ENCODE results near the gene RIMBP2.

The RIMBP2 gene

DNA sequence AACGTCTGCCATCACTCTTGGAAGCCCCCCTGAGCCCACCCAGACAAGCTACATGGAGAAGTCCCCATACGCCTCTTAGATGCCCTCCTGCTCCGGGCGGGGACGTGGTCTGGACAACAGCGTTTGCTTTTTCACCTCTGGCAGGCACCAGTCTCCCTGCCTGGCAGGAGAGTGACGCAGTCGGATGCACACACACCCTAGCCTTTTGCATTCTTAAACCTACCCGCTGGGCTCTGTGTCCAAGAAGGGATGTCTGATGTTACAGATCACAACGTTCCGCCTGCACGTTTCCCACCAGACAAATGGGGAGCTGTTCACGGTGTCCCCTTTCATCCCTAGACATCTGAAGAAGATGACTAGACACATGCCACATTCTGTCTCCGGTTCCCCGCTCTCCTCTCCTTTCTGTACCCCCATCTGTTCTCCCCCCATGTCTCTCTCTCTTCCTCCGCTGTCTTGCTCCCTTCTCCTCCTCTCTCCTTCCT is 100.2 kb downstream of the RIMBP2 start:
- ChIA-PET POLR2A (no interaction called here), CTCF (interaction anchor here (0.5 kb wide), 1 partner anchor 1555 kb away, joined by 6 read pairs; no protein-coding TSS in a partner anchor)
- Histone ChIP-seq H3K9me3 (ENCODE audit: control insufficient read depth, insufficient read depth, low read depth, low read length) (no peaks in the 10 kb centered on the region), H3K4me3 (ENCODE audit: low read depth, low read length) (no peak overlapping the region), H3K27ac (ENCODE audit: extremely low read depth, low read depth, low read length) (no peak overlapping the region), H3K4me1 (ENCODE audit: control insufficient read depth, insufficient read depth, low read length) (no peaks in the 10 kb centered on the region), H3K36me3 (ENCODE audit: control insufficient read depth in 2 of 2, insufficient read depth in 1 of 2, low read length in 2 of 2) (no peaks in the 10 kb centered on the region)
- TF ChIP-seq ZNF133 (tag by site-specific recombination; IDR thresholded peaks at IDR 0.05) = no peak
- TF ChIP-seq ZNF830 (tag by site-specific recombination; IDR thresholded peaks at IDR 0.05; ENCODE audit: low read depth) = no peak
- no peak for TF ChIP-seq ZNF121 (tag by site-specific recombination; IDR thresholded peaks at IDR 0.05)
- TF ChIP-seq, protein P1, sequence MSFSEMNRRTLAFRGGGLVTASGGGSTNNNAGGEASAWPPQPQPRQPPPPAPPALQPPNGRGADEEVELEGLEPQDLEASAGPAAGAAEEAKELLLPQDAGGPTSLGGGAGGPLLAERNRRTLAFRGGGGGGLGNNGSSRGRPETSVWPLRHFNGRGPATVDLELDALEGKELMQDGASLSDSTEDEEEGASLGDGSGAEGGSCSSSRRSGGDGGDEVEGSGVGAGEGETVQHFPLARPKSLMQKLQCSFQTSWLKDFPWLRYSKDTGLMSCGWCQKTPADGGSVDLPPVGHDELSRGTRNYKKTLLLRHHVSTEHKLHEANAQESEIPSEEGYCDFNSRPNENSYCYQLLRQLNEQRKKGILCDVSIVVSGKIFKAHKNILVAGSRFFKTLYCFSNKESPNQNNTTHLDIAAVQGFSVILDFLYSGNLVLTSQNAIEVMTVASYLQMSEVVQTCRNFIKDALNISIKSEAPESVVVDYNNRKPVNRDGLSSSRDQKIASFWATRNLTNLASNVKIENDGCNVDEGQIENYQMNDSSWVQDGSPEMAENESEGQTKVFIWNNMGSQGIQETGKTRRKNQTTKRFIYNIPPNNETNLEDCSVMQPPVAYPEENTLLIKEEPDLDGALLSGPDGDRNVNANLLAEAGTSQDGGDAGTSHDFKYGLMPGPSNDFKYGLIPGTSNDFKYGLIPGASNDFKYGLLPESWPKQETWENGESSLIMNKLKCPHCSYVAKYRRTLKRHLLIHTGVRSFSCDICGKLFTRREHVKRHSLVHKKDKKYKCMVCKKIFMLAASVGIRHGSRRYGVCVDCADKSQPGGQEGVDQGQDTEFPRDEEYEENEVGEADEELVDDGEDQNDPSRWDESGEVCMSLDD (tag by site-specific recombination; IDR thresholded peaks at IDR 0.05) = no peak
- TF ChIP-seq ZFP37 (tag by site-specific recombination; IDR thresholded peaks at IDR 0.05) = no peak
- no peak for TF ChIP-seq KLF1 (tag by site-specific recombination; IDR thresholded peaks at IDR 0.05)
- TF ChIP-seq ZBTB48 (tag by site-specific recombination; IDR thresholded peaks at IDR 0.05) = no peak

GRCh38 chr12:130614530-130614905 is 101.6 kb downstream of the RIMBP2 start:
- TF ChIP-seq ZNF501 (tag by site-specific recombination; IDR thresholded peaks at IDR 0.05) = no peak
- TF ChIP-seq EGR2 (tag by site-specific recombination; IDR thresholded peaks at IDR 0.05; ENCODE audit: low read depth) = no peak
- no peak for TF ChIP-seq ZNF596 (tag by site-specific recombination; IDR thresholded peaks at IDR 0.05)
- TF ChIP-seq ZBTB8A (tag by site-specific recombination; IDR thresholded peaks at IDR 0.05) = no peak
- TF ChIP-seq REPIN1 (tag by site-specific recombination; IDR thresholded peaks at IDR 0.05; ENCODE audit: low read depth) = no peak
- no peak for TF ChIP-seq TRIM28 (IDR thresholded peaks at IDR 0.05; ENCODE audit: borderline replicate concordance, low read length)
- no peak for TF ChIP-seq ZNF548 (tag by site-specific recombination; IDR thresholded peaks at IDR 0.05)
- no peak for TF ChIP-seq ZNF138 (tag by site-specific recombination; IDR thresholded peaks at IDR 0.05; ENCODE audit: borderline replicate concordance)
- no peak for TF ChIP-seq ZNF48 (tag by site-specific recombination; IDR thresholded peaks at IDR 0.05)
- no peak for TF ChIP-seq ZNF223 (tag by site-specific recombination; IDR thresholded peaks at IDR 0.05)
- TF ChIP-seq, protein P1 (tag by site-specific recombination; IDR thresholded peaks at IDR 0.05) = no peak
- TF ChIP-seq GLI2 (tag by site-specific recombination; IDR thresholded peaks at IDR 0.05; ENCODE audit: borderline replicate concordance, low read depth) = no peak
- no peak for TF ChIP-seq REST (tag by site-specific recombination; IDR thresholded peaks at IDR 0.05)
- TF ChIP-seq ZFP37 (tag by site-specific recombination; IDR thresholded peaks at IDR 0.05) = no peak
- no peak for TF ChIP-seq ZNF362 (tag by site-specific recombination; IDR thresholded peaks at IDR 0.05)
- CTCF ChIA-PET = no interaction called here
- H3K4me1 ChIP-seq (ENCODE audit: control insufficient read depth, insufficient read depth, low read length) = no peaks in the 10 kb centered on the region
- H3K36me3 ChIP-seq (ENCODE audit: control insufficient read depth in 2 of 2, insufficient read depth in 1 of 2, low read length in 2 of 2) = no peaks in the 10 kb centered on the region
- no peak overlapping the region for H3K27ac ChIP-seq (ENCODE audit: extremely low read depth, low read depth, low read length)
- H3K4me3 ChIP-seq (ENCODE audit: low read depth, low read length) = no peak overlapping the region
- POLR2A ChIA-PET = no interaction called here
- H3K9me3 ChIP-seq (ENCODE audit: control insufficient read depth, insufficient read depth, low read depth, low read length) = no peaks in the 10 kb centered on the region

All from HEK293 (cell line).